Bronchial epithelial cell (primary cell): ENCODE data around the gene PDLIM1. TPM values are rescaled to one million over a fixed set of nuclear protein-coding genes. Genes with fewer than 3 reads are reported as not detected.
"Not testable (repeated sequence)": the region's sequence is repeated elsewhere in the genome, so short reads cannot be mapped to it uniquely, and the experiment has no call there.

ENCODE experiments used
- DNase-seq: peaks from one replicate; pipeline ENCODE4 v3.0.0-alpha.2; 2010; ENCODE audit warnings: low read depth
- FAIRE-seq: peaks from 2 replicates; lab custom pipeline; 2011; peaks lifted over from hg19 to GRCh38; lab: Jason Lieb, UNC
- H3K27me3 ChIP-seq: 2 replicates; pipeline ENCODE4 v1.5.1; 2011; ENCODE audit warnings: low read length; ENCODE audit not compliant: control insufficient read depth, insufficient read depth
- H3K36me3 ChIP-seq: 2 replicates; pipeline ENCODE4 v1.5.1; 2011; ENCODE audit warnings: low read length; ENCODE audit not compliant: control insufficient read depth, insufficient read depth
- H3K4me3 ChIP-seq: 2 replicates; pipeline ENCODE4 v1.5.1; 2011; ENCODE audit warnings: mild to moderate bottlenecking, low read depth, low read length, control low read depth
- total RNA-seq: library from RNA; depleted of rRNA; stranded (reverse); fragments of >200 nt; gene quantifications from 2 replicates; pipeline ENCODE4 v1.2.1, GENCODE V29; 2014
- TF ChIP-seq, protein P1 (sequence below): IDR thresholded peaks from 2 replicates; pipeline ENCODE4 v1.5.1; 2011; ENCODE audit warnings: mild to moderate bottlenecking, moderate library complexity, low read length, control low read depth, inconsistent platforms; ENCODE audit not compliant: insufficient read depth, severe bottlenecking

Gene PDLIM1
- total RNA-seq, 1 donor from 2014 or later: 19.2 TPM

GRCh38 chr10:95214369-95214768 is 76.4 kb downstream of the PDLIM1 start:
- H3K36me3 ChIP-seq: no peaks in the 10 kb centered on the region
- no peaks in the 10 kb centered on the region for H3K27me3 ChIP-seq
- TF ChIP-seq, protein P1, sequence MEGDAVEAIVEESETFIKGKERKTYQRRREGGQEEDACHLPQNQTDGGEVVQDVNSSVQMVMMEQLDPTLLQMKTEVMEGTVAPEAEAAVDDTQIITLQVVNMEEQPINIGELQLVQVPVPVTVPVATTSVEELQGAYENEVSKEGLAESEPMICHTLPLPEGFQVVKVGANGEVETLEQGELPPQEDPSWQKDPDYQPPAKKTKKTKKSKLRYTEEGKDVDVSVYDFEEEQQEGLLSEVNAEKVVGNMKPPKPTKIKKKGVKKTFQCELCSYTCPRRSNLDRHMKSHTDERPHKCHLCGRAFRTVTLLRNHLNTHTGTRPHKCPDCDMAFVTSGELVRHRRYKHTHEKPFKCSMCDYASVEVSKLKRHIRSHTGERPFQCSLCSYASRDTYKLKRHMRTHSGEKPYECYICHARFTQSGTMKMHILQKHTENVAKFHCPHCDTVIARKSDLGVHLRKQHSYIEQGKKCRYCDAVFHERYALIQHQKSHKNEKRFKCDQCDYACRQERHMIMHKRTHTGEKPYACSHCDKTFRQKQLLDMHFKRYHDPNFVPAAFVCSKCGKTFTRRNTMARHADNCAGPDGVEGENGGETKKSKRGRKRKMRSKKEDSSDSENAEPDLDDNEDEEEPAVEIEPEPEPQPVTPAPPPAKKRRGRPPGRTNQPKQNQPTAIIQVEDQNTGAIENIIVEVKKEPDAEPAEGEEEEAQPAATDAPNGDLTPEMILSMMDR: no peak
- H3K4me3 ChIP-seq: no peak overlapping the region
- FAIRE-seq: no peak
- no peak for DNase-seq

- TF ChIP-seq, protein P1: no peak
- no peaks in the 10 kb centered on the region for H3K27me3 ChIP-seq
- DNase-seq (peak; percentile 77), FAIRE-seq (no peak)
- no peak overlapping the region for H3K4me3 ChIP-seq
- no peaks in the 10 kb centered on the region for H3K36me3 ChIP-seq
These were observed 79.1 kb downstream of the PDLIM1 start for GRCh38 chr10:95211606-95212279.

- no peak for DNase-seq
- Histone ChIP-seq H3K4me3 (no peak overlapping the region), H3K27me3 (no peaks in the 10 kb centered on the region), H3K36me3 (no peaks in the 10 kb centered on the region)
- FAIRE-seq: no peak
- TF ChIP-seq, protein P1: no peak
These were observed 81.2 kb downstream of the PDLIM1 start for GRCh38 chr10:95209509-95210127.

DNA sequence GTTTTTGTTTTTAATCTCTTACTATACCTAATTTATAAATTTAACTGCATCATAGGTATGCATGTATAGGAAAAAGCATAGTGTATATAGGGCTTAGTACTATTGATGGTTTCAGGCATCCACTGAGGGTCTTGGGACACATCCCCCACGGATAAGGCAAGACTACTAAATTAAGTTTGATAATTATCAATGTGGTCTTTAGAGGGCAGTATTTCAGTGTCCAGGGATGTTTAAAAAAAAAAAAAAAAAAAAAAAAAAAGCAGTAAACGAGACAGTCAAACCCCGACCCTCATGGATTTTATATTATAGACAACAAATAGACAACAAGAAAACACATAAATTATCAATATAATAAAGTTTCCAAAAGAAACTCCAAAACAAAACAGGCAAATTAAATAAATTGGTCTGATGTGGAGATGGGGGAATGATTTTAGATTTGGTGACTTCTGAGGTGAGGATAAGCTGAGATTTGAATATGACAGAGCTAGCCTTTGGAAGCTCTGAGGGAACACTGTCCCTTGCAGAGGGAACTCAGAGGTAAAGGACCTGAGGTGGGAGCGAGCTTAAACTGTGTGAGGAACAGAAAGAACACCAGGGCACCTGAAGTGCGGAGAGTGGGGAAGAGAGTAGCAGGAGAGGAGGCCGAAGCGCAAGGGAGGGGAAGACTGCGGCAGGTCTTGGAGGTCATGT is 82.0 kb downstream of the PDLIM1 start:
- TF ChIP-seq, protein P1: peak; percentile 20
- H3K27me3 ChIP-seq: no peaks in the 10 kb centered on the region
- no peak overlapping the region for H3K4me3 ChIP-seq
- DNase-seq (peak; percentile 33), FAIRE-seq (no peak)
- no peaks in the 10 kb centered on the region for H3K36me3 ChIP-seq

GRCh38 chr10:95202865-95203264 is 87.9 kb downstream of the PDLIM1 start:
- H3K27me3 ChIP-seq, DNase-seq, FAIRE-seq, H3K4me3 ChIP-seq, H3K36me3 ChIP-seq: not testable (repeated sequence)

DNA sequence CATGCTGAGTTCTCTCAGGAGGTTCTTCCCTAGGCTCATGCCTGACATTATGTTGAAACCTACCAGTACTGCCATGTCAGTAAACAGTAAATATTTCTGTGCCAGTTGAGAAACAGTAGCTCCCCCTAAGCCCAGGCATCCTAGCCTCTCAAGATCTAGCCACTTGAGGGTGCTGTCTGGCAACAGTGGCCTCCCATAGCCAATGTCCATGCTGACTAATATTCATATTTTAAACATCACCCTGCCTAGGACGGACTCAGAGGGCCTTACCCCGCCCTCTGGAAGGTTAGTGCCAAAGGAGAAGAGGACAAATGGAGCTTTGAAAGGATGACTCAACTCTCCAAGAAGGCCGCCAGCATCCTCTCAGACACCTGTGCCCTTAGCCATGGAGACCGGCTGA is 89.1 kb downstream of the PDLIM1 start:
- TF ChIP-seq, protein P1: peak; percentile 60
- DNase-seq (peak; percentile 82), FAIRE-seq (no peak)
- no peaks in the 10 kb centered on the region for H3K36me3 ChIP-seq
- H3K4me3 ChIP-seq: no peak overlapping the region
- H3K27me3 ChIP-seq: no peaks in the 10 kb centered on the region
